Right lung (tissue), 10 donors: ENCODE data around the gene TMEM120B. TPM values are rescaled to one million over a fixed set of nuclear protein-coding genes. Genes with fewer than 3 reads are reported as not detected.
A peak's percentile ranks its signal among the peaks of the same experiment; 100 is the strongest.
"Not testable (repeated sequence)": the region's sequence is repeated elsewhere in the genome, so short reads cannot be mapped to it uniquely, and the experiment has no call there.

Source experiments
- DNase-seq, 2 donors: peaks; one replicate each; pipeline ENCODE4 v3.0.0-alpha.2; 2013
- long read RNA-seq, 8 donors: transcript quantifications; one replicate each; lab custom pipeline, GENCODE V29; 2026
- polyA plus RNA-seq, 5 donors: library from polyadenylated mRNA; unstranded; fragments of 120-200 nt; gene quantifications; one replicate each; pipeline versions ENCODE4 v1.2.1 to v1.2.3, GENCODE V29; 2013; ENCODE audit warnings: inconsistent platforms in 1 of 5, low replicate concordance in 1 of 5; ENCODE audit not compliant: insufficient read length in 5 of 5, insufficient read depth in 1 of 5

The TMEM120B gene
- 10 to 100 TPM in 3 of 5 donors, 1 to 10 TPM in 2; 6.8 to 13.5 (median 11.3) TPM for polyA plus RNA-seq
- long read RNA-seq, donor 1, partial matches to known transcripts, result 29 of 29 reads
- long read RNA-seq, donor 1, other reads (novel, unspliced or antisense), result 0 of 29 reads
- long read RNA-seq, donor 2, result 0 reads
- long read RNA-seq, donor 3, full-length matches to known transcripts, result 1 of 12 reads
- long read RNA-seq, donor 3, partial matches to known transcripts, result 0 of 12 reads
- long read RNA-seq, donor 3, other reads (novel, unspliced or antisense), result 11 of 12 reads
- long read RNA-seq, donor 4, result 0 reads
- long read RNA-seq, donor 5, full-length matches to known transcripts, result 1 of 1 reads
- long read RNA-seq, donor 5, partial matches to known transcripts, result 0 of 1 reads
- long read RNA-seq, donor 5, other reads (novel, unspliced or antisense), result 0 of 1 reads
- long read RNA-seq, donor 6, result 0 reads
- long read RNA-seq, donor 7, result 0 reads
- long read RNA-seq, donor 8, result 0 reads

- DNase-seq, result peak; percentile 75 to 81
Measured at GRCh38 chr12:121712461-121713256, at the start of gene TMEM120B. Gene TMEM120B, plus strand, starts transcription at chr12:121712752. Its CDS starts 144 bp downstream, at chr12:121712896.

GRCh38 chr12:121663610-121663929, 49.0 kb upstream of the TMEM120B start:
- DNase-seq, result no peak

GRCh38 chr12:121666829-121667228, 45.7 kb upstream of the TMEM120B start:
- DNase-seq, result not testable (repeated sequence)

GRCh38 chr12:121668750-121669520, 43.6 kb upstream of the TMEM120B start:
- no peak for DNase-seq

GRCh38 chr12:121669521-121669900, 43.0 kb upstream of the TMEM120B start, which contains the start of gene MORN3:
Gene MORN3, minus strand, starts transcription at chr12:121669654. Its CDS starts 171 bp downstream, at chr12:121669483.
- DNase-seq, result no peak

GRCh38 chr12:121673013-121673511, 39.5 kb upstream of the TMEM120B start:
- peak in 1 of 2 donors; percentile 32 for DNase-seq

GRCh38 chr12:121676190-121676589, 36.4 kb upstream of the TMEM120B start:
- no peak for DNase-seq

- no peak for DNase-seq
Measured at GRCh38 chr12:121678305-121678704, 34.2 kb upstream of the TMEM120B start.

GRCh38 chr12:121678716-121679300, 33.7 kb upstream of the TMEM120B start:
- no peak for DNase-seq

GRCh38 chr12:121679661-121680197, 32.8 kb upstream of the TMEM120B start:
- DNase-seq, result not testable (repeated sequence)

GRCh38 chr12:121688966-121689365, 23.6 kb upstream of the TMEM120B start:
- no peak for DNase-seq

- no peak for DNase-seq
Measured at GRCh38 chr12:121689430-121689829, 23.1 kb upstream of the TMEM120B start.

- not testable (repeated sequence) for DNase-seq
Measured at GRCh38 chr12:121692744-121693143, 19.8 kb upstream of the TMEM120B start.

GRCh38 chr12:121693155-121693687, 19.3 kb upstream of the TMEM120B start:
- DNase-seq, result no peak

- DNase-seq, result no peak
Measured at GRCh38 chr12:121697093-121697698, 15.4 kb upstream of the TMEM120B start.

- not testable (repeated sequence) for DNase-seq
Measured at GRCh38 chr12:121697861-121698260, 14.7 kb upstream of the TMEM120B start.

GRCh38 chr12:121701667-121702277, 10.8 kb upstream of the TMEM120B start:
- DNase-seq, result peak in 1 of 2 donors; percentile 42

- DNase-seq, result no peak
Measured at GRCh38 chr12:121702944-121703343, 9.6 kb upstream of the TMEM120B start.

- DNase-seq, result no peak
Measured at GRCh38 chr12:121705514-121705913, 7.0 kb upstream of the TMEM120B start.
